NCI-H526 (cell line): ENCODE measurements around the gene PDXDC1.
"Not testable (repeated sequence)": the region's sequence is repeated elsewhere in the genome, so short reads cannot be mapped to it uniquely, and the experiment has no call there.

Experiments
- DNase-seq, 2 experiments: peaks; one replicate each; lab custom pipeline; 2025; lab: John Stamatoyannopoulos, UW

The PDXDC1 gene

GRCh38 chr16:14974331-14974655, 533 bp upstream of the PDXDC1 start:
- DNase-seq = not testable (repeated sequence)

GRCh38 chr16:14975418-14976194, 780 bp downstream of the PDXDC1 start:
- peak; percentile 40 to 71 for DNase-seq

GRCh38 chr16:14976971-14977736, 2.3 kb downstream of the PDXDC1 start:
- not testable (repeated sequence) for DNase-seq

DNA sequence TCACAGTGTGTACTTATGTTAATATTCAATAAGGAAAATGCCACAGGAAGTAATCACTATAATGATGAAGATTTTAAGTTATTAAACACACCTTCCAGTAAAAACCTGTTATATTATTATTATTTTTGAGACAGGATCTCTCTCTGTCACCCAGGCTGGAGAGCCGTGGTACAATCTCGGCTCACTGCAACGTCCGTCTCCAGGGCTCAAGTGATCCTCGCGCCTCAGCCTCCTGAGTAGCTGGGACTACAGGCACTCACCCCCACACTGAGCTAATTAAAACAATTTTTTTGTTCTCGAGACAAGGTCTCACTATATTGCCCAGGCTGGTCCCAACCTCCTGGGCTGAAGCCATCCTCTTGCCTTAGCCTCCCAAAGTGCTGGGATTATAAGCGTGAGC, 3.5 kb downstream of the PDXDC1 start:
- peak in 1 of 2 experiments; percentile 15 for DNase-seq

GRCh38 chr16:14978908-14979307, 4.1 kb downstream of the PDXDC1 start:
- DNase-seq = peak in 1 of 2 experiments; percentile 44

GRCh38 chr16:14981234-14981633, 6.4 kb downstream of the PDXDC1 start:
- not testable (repeated sequence) for DNase-seq

DNA sequence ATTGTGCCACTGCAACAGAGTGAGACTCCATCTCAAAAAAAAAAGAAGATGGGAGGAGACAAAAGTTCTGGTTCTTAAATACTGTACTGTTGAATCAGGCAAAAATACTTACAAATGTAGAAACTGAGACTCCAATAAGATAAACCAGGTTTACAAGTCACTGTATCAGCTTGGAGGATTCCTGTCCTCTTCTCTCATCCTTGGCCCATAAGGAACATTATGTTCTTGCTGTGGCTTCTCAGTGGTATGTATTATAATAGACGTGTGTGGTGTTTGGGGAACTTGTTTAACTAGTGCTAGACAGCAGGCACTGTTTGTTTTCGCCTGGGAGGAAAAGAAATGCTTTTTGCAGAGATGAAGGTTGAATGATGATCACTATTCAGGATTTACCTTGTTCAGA, 7.7 kb downstream of the PDXDC1 start:
- DNase-seq = not testable (repeated sequence)

- not testable (repeated sequence) for DNase-seq
These were observed 13.3 kb downstream of the PDXDC1 start for GRCh38 chr16:14988092-14988491.

- DNase-seq = not testable (repeated sequence)
These were observed 13.9 kb downstream of the PDXDC1 start for GRCh38 chr16:14988661-14989191.

DNA sequence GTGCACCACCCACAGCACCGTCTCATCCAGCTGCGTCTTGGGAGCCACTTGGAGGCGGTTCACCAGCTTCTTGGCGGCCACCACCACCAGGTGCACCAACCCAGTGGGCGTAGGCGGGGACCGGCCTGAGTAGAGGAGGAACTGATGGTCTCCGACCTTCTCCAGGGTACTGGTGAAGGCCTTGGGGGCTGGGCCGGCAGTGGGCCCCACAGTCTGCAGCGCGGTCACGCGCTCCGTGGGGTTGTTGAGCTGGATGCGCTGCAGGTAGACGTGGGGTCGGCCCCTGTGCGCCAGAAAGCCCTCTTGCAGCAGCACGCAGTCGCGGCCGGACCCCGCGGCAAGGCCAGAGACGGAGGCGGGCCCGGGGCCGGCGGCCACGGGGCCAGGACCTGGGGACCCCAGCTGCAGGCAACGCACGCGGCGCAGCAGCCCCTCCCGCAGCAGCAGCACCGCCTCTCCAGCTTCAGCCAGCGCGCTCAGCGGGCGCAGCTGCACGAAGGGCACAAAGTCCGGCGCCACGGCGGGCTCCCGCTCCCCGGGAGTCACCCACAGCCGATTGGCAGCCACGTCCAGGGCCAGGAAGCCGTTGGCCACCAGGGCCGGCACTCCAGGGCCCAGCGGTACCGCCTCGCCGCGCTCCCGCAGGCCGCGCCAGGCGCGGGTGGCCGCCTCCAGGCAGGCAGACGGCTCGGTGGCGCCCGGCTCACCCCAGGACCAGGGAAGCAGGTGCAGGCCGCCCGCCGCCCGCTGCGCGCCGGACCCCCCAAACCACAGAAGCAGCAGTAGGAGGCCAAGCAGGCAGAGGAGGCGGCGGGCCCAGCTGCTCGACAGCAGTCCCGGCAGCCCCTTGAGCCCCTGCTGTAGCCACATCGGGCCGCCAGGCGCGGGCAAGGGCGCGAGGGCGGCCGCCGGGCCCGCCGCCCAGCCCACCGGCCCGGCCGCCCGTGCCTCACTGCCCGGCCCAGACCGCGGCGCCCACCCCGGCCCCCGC, 14.8 kb downstream of the PDXDC1 start:
- DNase-seq = not testable (repeated sequence)

DNA sequence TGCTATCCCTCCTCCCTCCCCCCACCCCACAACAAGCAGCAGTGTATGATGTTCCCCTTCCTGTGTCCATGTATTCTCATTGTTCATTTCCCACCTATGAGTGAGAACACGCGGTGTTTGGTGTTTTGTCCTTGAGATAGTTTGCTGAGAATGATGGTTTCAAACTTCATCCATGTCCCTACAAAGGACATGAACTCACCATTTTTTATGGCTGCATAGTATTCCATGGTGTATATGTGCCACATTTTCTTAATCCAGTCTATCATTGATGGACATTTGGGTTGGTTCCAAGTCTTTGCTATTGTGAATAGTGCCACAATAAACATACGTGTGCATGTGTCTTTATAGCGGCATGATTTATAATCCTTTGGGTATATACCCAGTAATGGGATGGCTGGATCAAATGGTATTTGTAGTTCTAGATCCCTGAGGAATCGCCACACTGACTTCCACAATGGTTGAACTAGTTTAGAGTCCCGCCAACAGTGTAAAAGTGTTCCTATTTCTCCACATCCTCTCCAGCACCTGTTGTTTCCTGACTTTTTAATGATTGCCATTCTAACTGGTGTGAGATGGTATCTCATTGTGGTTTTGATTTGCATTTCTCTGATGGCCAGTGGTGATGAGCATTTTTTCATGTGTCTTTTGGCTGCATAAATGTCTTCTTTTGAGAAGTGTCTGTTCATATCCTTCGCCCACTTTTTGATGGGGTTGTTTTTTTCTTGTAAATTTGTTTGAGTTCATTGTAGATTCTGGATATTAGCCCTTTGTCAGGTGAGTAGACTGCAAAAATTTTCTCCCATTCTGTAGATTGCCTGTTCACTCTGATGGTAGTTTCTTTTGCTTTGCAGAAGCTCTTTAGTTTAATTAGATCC, 18.7 kb downstream of the PDXDC1 start:
- not testable (repeated sequence) for DNase-seq

DNA sequence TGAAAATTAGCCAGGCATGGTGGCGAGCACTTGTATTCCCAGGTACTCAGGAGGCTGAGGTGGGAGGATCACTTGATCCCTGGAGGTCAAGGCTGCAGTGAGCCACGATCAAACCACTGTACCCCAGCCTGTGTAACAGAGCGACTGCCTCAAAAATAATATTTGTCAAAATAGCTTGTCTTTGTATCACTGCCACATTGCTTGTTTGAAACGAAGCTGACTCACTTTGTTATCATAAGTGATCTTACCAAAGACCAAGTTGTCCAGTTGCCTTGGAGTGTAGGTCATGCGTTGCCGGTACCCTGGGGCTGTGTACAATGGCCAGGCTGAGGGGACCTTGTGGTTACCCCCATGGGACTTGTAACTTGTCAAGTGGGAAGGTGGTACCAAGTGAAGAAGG, 21.9 kb downstream of the PDXDC1 start:
- not testable (repeated sequence) for DNase-seq

DNA sequence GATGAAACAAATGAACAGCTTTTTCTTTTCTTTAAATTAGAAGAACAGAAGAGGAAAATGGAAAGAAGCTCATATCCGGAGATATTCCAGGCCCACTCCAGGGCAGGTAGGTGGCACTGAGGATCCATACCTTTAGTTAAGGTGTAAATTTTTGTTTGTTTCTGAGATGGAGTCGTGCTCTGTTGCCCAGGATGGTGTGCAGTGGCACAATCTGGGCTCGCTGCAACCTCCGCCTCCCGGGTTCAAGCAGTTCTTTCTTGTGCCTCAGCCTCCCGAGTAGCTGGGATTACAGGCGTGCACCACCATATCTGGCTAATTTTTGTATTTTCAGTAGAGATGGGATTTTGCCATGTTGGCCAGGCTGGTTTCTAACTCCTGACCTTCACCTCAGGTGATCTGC, 23.5 kb downstream of the PDXDC1 start:
- not testable (repeated sequence) for DNase-seq

GRCh38 chr16:14999845-15000244, 25.0 kb downstream of the PDXDC1 start:
- not testable (repeated sequence) for DNase-seq

GRCh38 chr16:15002448-15002847, 27.6 kb downstream of the PDXDC1 start:
- not testable (repeated sequence) for DNase-seq

GRCh38 chr16:15005357-15006132, 30.7 kb downstream of the PDXDC1 start:
- not testable (repeated sequence) for DNase-seq

DNA sequence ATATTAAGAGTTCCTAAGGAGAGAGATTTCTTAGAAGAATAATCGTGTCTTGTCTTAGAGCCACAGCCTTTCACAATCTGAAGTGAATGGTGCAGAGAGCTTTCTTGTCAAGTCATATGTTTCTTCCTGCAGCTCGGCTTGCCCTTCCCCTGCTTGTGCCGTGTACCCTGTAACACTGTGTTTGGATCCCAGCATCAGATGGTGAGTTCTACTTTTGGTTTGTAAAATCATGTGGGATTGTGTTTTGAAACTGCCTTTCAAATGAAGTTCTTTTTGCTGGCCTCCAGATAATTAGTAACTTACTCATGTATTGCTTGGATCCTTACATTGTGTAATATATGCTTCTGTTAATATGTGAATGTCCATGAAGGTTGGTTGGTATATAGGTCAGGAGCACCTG, 33.8 kb downstream of the PDXDC1 start:
- not testable (repeated sequence) for DNase-seq

DNA sequence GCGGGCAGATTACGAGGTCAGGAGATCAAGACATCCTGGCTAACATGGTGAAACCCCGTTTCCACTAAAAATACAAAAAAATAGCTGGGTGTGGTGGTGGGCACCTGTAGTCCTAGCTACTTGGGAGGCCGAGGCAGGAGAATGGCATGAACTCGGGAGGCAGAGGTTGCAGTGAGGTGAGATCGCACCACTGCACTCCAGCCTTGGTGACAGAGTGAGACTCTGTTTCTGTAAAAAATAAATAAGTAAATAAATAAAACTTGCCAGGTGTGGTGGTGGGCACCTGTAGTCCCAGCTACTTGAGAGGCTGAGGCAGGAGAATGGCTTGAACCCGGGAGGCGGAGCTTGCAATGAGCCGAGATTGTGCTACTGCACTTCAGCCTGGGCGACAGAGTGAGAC, 38.1 kb downstream of the PDXDC1 start:
- not testable (repeated sequence) for DNase-seq

DNA sequence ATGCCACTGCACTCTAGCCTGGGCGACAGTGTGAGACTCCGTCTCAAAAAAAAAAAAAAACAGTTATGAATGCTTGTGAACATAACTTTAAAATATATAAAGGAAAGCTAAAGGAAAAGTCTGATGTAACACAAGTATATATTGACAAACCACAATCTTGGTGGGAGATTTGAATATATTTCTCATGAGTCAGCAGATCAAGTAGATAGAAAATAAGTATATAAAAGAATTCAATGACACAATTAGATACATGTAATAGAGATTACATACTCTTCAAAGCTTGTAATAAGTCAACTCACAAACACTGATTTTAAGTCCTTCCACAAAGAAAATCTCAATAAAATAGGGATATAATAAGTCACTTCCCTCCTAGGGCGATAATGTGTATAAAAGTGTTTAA, 40.8 kb downstream of the PDXDC1 start:
- DNase-seq = not testable (repeated sequence)

DNA sequence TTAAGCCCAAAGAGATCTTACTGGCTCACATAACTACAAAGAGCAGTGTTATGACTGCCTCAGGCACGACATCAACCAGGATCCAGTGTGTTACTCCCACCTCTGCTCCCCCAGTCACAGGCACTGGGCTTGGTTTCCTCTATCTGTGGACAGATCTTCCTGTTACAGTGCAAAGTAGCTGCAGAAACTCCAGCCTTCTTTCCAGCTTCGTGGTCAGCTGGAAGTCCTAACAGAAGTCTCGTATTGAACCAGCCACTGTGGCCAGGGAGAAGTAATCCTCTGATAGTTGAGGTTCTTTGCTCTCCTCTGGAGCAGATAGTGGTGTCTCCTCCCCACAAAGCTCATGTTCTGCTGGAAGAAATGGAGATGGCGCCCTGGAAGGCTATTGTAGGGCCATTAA, 41.5 kb downstream of the PDXDC1 start:
- DNase-seq = not testable (repeated sequence)
